HG03060 (cell line): Measurements from ENCODE around the gene CCDC34.

Source experiments
- ATAC-seq: cut with Tn5 transposase; IDR thresholded peaks from one replicate; pipeline ENCODE4 v1.9.1; 2021; ENCODE audit warnings: low read depth, moderate number of reproducible peaks; ENCODE audit not compliant: unreplicated experiment

Gene CCDC34

DNA sequence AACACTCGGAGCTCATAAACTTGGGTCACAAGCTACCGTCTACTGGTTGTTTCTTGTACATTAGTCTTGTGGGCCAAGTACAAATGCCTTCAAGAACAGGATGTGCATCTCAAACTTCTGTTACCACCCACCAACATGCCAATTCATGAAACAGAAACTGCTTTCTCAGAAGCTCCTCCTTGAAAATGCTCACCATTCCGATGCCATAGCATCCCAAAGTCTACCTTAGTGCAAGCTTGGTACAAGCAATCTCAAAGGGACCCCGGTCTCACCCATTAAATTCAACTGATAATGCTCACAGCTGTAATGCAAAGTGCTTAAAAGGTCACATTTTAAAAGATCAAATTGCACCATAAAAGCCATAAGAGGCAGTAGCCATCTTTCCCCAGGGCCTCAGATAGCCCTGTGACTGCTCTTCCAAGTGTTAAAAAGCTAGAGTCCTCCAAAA lies 31.8 kb upstream of the CCDC34 start:
- no peak for ATAC-seq

DNA sequence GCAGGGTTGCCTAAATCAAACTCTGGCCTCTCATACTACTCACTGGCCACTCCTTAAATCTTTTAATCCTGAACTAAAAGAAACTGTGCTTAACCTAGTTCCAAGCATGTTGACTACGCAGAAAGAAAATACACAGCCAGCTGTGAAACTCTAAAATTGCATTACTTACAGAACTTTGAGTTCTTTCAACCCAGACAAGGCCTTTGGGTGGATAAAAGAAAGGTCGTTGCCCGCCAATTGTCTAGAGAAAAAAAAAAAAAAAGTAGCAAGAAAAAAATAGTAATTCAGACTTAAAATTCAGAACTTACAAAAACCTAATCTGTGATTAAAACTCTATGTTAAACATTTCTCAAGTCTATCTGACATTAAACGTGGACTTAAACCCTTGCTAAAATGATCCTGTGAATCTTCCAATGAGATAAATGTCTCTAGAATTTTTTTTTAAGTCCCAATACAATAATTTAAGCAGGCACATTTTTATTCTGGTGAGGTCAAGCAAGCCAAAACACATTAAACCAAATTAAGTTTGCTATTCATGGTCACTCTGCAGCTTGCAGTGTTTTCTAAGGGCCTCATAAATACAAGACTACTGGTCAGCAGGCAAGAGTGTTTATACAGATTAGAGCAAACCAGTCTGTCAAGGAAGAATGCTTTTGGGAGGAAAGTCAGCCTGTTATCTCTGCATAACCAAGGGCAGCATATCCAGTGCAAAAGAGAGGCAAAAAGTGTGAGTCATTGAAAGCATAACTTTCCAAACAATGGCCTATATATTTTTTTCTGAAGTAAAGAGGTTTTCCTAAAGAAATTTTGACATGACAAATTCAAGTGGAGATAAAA lies 29.5 kb upstream of the CCDC34 start:
- ATAC-seq: no peak

DNA sequence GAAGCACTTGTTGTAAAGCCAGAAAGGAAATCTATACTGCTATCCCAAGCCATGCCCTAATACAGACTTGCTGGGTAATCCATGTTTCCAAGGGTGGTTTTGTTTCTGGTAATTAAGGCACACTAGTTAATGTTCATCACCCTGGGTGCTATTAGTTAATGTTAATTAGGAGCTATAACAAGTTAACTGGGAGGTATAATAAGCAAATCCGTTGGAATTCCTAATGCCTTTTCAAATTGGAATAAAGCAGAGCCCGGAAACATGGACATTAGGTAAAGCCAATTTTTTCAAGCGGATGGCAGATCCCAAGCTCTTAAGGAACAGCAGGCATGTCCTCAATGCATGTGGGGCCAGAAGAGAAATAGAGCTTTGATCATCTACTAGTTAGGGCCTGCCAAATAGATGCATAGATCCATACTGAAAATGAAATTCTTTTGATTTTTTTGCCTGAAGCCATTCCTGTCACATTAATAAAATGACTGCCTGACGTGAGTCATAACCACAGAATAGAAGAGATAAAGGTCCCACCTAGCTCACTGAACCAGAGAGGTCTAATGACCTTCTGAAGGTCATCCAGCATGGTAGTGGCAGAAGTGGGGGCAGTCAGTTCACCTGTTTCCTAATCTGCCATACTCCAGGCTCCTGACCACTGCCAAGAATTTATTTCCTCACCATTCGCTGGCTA lies 28.5 kb upstream of the CCDC34 start:
- no peak for ATAC-seq

DNA sequence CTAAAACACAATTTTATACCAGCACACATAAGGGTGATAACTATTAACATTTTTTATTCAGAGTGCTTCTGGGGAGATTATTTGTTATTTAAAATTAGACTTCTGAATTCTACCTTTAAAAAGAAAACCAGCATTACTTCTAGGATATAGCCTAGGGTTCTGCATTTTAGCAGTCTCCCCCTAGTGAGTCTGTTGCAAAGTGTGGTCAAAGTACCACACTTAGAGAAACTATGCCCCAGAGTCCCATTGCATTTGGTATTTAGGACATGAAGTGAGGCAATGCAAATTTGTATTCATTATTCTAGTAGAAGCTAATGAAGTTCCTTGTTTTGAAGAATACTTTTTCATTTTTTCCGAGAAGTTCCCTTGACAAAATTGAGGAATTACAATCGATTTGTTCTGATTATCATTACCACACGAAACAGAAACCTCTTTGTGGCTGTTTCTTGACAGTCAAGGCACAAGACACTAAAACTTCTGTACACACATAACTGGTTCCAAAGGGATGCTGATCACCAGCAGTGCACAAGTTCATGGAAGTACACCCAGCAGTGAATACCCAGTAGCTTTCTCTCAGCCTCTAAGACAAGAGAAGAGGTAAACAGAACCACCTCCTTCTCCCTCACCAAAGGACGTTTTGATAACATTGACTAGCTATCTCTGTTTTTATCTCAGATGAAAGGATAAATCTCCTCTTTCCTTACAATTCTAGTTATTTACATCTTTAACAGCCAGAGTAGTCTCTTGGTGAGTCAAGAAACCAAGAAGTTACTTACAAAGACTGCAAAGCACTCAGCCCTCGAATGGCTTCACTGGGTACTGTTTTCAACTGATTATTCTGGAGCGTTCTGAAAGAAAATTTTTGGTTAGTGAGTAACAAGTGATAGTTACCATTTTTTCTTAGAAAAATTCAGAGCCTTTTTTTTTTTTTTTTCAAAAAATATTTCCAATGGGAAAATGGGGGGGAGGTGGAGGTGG lies 27.6 kb upstream of the CCDC34 start:
- no peak for ATAC-seq

DNA sequence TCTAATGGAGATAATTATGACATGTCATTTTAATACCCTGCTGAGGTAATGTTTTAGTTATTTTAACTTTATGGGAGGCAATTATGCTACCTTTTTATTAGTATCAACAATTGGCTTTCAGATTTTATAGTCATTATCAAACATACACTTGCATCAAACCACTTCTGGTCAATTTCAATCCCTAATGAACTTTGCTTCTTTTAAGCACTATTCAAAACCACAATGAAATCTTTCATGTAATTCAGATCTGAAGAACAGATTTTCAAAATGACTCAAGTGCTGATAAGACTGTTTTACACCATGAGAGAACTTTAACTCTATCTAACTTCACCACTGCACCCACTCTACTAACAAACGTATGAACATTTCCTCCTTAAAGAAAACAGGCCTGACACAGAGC lies 25.9 kb upstream of the CCDC34 start:
- ATAC-seq: no peak

DNA sequence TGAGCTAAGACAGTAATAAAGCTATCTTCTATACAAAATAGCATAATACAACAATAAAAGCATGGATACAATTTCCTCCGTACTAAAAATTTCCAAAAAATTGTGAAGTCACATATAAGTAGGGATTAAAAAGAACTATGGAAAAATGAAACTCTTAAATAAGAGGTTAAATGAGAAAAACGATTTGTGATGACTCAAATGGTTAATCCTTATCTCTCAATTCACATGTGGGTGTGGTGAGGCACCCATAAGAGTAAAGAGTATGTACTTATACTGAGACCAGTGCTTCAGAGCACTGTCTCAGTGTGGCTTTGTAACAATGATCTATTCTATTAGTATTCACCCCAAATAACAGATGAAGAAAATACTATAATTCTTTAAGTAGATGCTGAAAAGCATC lies 25.0 kb upstream of the CCDC34 start:
- no peak for ATAC-seq

DNA sequence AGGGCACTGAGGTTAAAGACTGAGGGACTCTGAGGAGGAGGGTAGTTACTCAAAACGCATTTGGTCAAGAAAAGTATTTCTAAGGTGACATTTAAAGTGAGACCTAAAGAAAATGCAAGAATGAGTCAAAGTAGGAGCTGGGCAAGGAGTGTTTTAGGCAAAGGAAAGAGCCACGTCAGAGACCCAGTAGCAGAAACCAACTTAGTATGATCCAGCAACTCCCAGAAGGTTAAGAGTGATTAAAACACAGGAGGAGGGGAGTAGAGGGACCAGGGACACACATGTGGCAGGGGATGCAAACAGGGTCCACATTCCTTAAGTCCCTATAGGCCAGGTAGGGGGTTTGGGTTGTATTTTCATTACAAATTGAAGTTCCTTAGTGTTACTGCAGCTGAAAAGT lies 24.3 kb upstream of the CCDC34 start:
- no peak for ATAC-seq

DNA sequence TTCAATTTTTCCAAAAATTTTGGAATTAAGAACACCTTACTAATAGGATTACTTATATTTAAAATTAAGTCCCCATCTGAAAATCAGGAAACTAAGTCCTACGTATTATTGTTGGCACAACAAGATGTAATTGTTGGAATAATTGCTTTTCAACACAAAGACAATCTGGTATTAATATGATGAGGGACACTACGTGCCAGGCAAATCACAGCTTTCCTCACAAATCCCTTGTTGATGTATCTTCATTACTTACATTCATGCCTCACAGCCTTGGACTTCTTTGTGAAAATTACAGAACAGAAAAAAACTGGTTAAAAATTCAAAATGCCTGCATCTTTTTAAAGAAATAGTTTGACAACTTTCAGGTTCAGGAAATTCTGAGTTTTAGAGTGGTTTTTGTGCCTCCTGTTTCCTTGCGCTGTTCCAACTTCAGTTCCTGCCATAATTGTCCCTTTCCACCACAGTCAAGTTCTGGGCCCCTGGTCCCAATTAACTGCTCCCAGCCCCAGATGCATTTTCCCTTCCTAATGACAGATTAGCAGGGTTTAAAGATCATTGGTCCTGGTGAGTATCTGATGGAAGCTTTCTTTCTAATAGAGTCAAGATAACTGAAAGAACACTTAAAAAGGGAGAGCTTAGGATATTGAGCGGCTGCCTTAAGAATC lies 23.3 kb upstream of the CCDC34 start:
- ATAC-seq: no peak

DNA sequence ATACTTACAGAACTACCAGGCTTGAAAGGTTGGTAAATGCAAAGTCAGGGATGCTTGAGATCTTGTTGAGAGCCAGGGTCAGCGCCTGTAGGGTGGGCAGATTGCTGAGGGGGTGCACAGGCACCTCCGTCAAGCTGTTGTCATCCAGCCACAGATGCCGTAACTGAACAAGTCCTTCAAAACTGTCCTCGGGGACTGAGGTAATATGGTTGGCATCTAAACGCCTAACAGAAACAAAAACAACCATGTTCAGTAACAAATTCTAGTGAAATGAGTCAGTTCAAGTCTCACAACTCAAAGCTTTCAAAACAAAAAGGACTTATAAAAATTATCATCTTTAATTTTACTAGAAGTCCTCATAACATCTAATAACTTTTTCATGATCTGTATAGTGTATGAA lies 22.2 kb upstream of the CCDC34 start:
- ATAC-seq: no peak

DNA sequence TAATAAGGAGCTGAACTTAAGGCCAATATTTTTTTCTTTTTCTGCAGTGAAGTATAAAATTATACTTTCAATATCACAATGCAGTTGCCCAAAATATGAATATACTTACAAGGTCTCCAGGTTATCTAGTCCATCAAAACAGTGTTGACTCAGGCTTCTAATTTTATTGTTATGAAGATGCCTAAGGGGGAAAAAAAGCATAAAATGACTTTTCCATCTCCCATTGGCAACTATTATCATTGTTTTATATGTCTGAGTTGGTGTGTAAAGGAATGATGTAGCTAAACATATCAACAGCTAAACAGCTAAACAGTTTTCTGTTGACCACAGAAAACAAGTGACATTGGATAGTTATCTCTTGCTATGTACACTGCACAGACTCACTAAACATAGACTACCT lies 21.2 kb upstream of the CCDC34 start:
- ATAC-seq: no peak

DNA sequence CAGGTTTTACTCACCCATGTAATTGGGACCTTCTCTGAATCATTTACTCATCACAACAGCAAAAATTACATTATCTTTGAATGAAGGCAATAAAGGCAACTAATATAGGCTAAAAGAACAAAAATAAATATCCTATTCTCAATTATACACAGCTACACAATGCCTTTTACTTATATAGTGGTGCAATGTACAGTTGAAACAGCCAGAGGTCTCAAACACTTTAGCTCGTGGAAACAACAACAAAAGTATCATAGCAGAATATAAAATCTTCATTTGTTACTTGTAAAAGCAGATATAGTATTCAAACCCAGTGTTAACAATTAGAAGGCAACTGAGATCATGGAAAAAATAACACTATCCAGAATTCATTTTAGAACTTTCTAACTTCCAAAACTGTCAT lies 20.6 kb upstream of the CCDC34 start:
- ATAC-seq: no peak

DNA sequence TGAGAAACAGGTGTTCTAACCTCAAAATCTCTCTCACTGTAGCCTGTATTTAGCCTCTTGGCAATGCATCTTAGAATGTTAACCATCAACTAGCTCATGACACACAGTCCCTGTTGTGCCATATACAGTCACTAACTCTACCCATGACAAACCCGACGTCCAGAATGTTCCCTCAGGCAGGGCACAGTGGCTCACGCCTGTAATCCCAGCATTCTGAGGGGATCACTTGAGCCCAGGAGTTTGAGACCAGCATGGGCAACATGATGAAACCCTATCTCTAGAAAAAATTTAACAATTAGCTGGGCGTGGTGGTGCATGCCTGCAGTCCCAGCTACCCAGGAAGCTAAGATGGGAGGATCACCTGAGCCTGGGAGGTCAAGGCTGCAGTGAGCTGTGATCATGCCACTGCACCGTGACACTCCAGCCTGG lies 18.2 kb upstream of the CCDC34 start:
- no peak for ATAC-seq

DNA sequence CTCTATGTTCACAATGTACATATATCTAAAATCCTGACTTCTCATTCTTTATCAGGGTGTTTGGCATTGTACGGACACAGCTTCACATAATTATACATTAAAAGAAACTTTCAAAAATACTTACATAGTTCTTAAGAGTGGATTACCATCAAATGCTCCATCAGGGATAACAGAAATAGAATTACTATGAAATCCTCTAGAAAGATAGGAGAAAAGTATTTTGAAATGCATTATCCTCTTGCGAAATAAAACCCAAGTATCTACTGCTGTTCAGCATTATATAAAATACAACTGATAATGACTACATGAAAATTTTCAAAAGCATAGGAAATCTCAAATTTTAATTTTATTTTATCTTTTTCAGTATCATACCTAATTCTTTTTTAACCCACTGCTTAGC lies 17.8 kb upstream of the CCDC34 start:
- ATAC-seq: no peak

DNA sequence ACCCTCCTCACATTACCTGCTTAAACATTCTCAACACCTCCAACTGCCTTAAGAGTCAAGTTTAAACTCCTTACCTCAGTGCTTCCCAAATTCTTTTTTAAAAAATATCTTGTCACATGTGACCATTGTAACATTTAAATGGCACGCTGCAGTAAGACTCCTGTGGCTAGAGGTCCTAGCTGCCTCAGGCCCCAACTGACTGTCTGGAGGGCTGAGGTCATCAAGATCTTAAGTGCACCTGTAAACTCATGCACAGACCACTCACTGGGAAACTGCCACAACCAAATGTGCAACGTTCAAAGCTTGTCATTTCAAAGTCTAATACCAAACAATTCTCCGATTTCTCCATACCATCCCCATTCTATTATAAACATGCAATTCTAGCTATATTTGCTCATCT lies 16.4 kb upstream of the CCDC34 start:
- ATAC-seq: no peak

DNA sequence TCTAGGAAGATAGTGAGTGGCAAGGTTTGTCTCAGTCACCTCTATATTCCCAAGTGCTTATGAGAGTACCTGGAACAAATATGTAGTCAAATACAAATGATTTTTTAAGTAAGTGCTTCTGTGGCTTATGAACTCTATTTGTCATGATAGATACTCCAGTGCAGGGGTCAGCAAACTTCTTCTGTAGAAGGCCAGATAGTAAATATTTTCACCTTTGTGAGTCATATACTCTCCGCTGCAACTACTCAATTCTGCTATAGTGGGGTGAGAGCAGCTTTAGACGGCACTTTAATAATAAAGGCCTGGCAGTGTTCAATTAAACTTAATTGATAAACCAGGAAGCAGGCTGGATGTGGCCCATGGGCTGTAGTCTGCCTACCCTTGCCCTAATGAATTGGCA lies 12.4 kb upstream of the CCDC34 start:
- no peak for ATAC-seq

DNA sequence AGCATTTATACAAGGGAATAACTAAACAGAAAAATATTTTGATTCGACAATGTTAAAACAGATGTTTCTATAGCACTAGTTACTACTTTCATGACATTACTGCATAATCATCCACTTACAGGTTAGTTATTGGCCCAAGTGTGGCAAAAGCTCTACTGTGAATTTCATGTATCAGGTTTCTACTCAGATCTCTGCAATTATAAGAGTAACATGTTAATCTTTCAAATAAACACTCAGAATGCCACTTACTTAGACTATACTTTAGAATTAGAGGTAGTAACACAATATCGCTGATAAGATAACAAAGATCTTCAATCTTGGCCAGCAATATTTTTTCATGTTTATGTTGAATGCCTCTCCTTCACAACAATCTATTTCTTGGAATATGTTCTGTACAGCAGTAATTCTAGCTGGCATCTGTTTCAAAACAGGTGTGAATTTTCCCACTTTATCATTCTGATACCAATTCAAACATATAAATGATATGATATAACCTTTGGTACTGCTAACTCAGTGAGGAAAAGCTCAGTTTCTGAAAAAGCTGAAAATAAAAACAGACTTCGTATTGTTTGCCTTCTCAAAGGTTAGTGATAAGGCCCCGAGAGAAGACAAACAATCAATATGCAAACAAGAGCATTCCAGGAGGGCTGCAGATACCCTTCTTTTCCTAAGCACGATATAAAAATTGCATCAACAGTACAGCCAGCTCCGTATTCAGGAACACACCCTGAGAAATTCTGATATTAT lies 11.0 kb upstream of the CCDC34 start:
- no peak for ATAC-seq

DNA sequence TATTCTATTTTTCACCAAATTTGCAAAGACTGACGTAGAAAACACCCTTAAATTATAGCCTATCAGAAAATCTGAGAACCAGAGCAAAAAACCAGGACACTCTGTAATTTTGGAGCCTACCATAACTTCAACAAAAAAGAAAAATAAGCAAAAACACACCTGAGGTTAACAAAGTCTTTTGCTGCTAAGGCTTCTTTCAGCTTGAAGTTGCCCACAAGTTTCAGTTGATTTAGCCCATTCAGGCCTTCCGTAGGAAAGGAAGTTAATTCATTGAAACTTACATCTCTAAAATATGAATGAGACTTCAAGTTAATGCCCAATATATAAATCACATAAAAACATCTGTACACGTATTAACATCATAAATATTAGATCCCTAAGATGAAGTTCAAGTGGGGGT lies 10.4 kb upstream of the CCDC34 start:
- no peak for ATAC-seq

DNA sequence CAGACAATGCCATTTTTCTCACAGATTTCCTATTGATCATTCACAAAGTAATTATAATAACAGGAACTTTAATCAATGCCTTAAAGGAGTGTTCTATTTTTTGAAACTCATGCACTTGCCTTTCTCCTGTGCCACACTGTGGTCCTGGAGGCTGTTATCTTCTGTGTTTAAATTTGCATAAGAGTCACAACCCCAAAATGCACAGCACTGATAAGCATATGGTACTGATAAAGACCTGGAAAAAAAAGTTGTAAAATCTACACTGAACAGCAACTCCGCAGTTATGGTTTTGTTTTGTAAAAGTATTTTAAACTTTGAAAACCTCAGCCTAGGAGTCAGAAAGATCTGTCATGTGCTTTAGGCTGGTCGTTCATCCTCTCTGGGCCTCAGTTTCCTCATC lies 9.1 kb upstream of the CCDC34 start:
- ATAC-seq: no peak

DNA sequence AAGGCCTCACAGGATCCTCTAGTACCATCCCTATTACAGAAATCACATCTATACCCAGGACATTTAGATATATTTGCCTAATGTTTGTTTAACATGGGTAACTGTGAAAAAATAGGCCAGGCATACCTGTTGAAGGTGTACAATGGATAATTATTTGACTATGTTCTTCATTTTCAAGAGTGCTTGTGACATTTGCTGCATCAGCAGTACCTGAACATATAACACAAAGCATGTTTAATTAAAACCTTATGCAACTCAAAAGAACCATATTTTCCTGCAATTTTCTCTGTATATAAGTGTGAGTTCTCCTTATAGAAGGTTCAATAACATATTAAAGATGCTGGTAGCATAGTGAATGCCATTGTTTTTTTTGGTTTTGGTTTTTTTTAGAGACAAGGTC lies 8.5 kb upstream of the CCDC34 start:
- ATAC-seq: no peak

DNA sequence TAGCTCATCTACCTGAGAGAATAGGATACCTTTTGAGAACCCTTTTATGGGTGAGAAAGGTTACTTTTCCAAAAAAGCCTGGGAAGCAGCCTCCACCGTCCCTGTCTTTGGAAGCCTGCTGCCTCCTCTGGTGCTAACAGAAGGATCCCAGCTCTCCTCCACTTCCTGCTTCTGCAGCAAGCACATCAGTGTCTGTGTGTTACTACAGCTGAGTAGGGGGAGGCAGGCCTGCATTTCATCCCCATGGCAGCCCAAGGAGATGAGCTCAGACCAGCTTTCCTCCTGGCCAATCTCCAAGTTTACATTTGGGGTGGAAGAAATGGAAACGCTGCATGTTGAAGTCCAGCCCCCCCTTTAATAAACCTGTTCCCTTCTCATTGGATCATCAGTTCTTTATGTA lies 7.4 kb upstream of the CCDC34 start:
- ATAC-seq: no peak
